Astrocyte (in vitro differentiated cells and primary cell): ENCODE measurements around the gene KCNK6. TPM values are rescaled to one million over a fixed set of nuclear protein-coding genes. Genes with fewer than 3 reads are reported as not detected.

Experiments
- DNase-seq: peaks from one replicate; pipeline ENCODE4 v3.0.0-alpha.2; 2010; ENCODE audit warnings: low read depth
- FAIRE-seq: peaks from 2 replicates; lab custom pipeline; 2011; peaks lifted over from hg19 to GRCh38; lab: Jason Lieb, UNC
- H2AFZ ChIP-seq: 2 replicates; pipeline ENCODE4 v1.6.0; 2012; ENCODE audit warnings: low read depth, low read length, inconsistent platforms
- H3K27ac ChIP-seq: 2 replicates; pipeline ENCODE4 v1.5.1; 2011; ENCODE audit warnings: low read depth, low read length, inconsistent platforms
- H3K27me3 ChIP-seq: 2 replicates; pipeline ENCODE4 v1.6.0; 2011; ENCODE audit warnings: low read length, inconsistent platforms; ENCODE audit not compliant: insufficient read depth
- H3K36me3 ChIP-seq: 2 replicates; pipeline ENCODE4 v1.5.1; 2011; ENCODE audit warnings: low read length, inconsistent platforms; ENCODE audit not compliant: insufficient read depth
- H3K4me1 ChIP-seq: 2 replicates; pipeline ENCODE4 v1.5.1; 2011; ENCODE audit warnings: low read length, inconsistent platforms; ENCODE audit not compliant: insufficient read depth
- H3K4me2 ChIP-seq: 2 replicates; pipeline ENCODE4 v1.6.0; 2012; ENCODE audit warnings: low read length, inconsistent platforms
- H3K4me3 ChIP-seq: 2 replicates; pipeline ENCODE4 v1.5.1; 2011; ENCODE audit warnings: low read depth, mild to moderate bottlenecking, low read length, inconsistent platforms; ENCODE audit not compliant: insufficient read depth
- H3K79me2 ChIP-seq: 2 replicates; pipeline ENCODE4 v1.6.0; 2012; ENCODE audit warnings: mild to moderate bottlenecking, low read length, inconsistent platforms; ENCODE audit not compliant: insufficient read depth
- H3K9ac ChIP-seq: 2 replicates; pipeline ENCODE4 v1.6.0; 2012; ENCODE audit warnings: mild to moderate bottlenecking, low read length, inconsistent platforms
- H3K9me3 ChIP-seq: 2 replicates; pipeline ENCODE4 v1.5.1; 2012; ENCODE audit warnings: low read depth, mild to moderate bottlenecking, low read length, inconsistent platforms; ENCODE audit not compliant: insufficient read depth
- H4K20me1 ChIP-seq: 2 replicates; pipeline ENCODE4 v1.6.0; 2012; ENCODE audit warnings: low read length, inconsistent platforms; ENCODE audit not compliant: insufficient read depth
- H3K27ac Mint-ChIP-seq: one replicate; pipeline ENCODE4 v1.8.0; 2021; ENCODE audit warnings: mild to moderate bottlenecking, mixed read lengths; ENCODE audit not compliant: unreplicated experiment
- H3K27me3 Mint-ChIP-seq: one replicate; pipeline ENCODE4 v1.8.0; 2021; ENCODE audit warnings: low read depth, mixed read lengths; ENCODE audit not compliant: unreplicated experiment
- H3K36me3 Mint-ChIP-seq: one replicate; pipeline ENCODE4 v1.8.0; 2021; ENCODE audit warnings: low read depth, mixed read lengths; ENCODE audit not compliant: unreplicated experiment
- H3K4me1 Mint-ChIP-seq: one replicate; pipeline ENCODE4 v1.8.0; 2021; ENCODE audit warnings: low read depth, mixed read lengths; ENCODE audit not compliant: unreplicated experiment
- H3K4me3 Mint-ChIP-seq: one replicate; pipeline ENCODE4 v1.8.0; 2021; ENCODE audit warnings: mild to moderate bottlenecking, moderate library complexity, mixed read lengths; ENCODE audit not compliant: unreplicated experiment
- H3K9me3 Mint-ChIP-seq: one replicate; pipeline ENCODE4 v1.8.0; 2021; ENCODE audit warnings: mild to moderate bottlenecking, mixed read lengths; ENCODE audit not compliant: unreplicated experiment
- CTCF ChIP-seq: IDR thresholded peaks from 2 replicates; pipeline ENCODE4 v1.5.1; 2011; ENCODE audit warnings: low read depth, mild to moderate bottlenecking, inconsistent platforms, low read length, moderate library complexity; ENCODE audit not compliant: insufficient read depth
- EZH2 ChIP-seq: IDR thresholded peaks from 2 replicates; pipeline ENCODE4 v1.6.1; 2012; ENCODE audit warnings: mild to moderate bottlenecking, low read length, inconsistent platforms; ENCODE audit not compliant: insufficient read depth
- total RNA-seq: library from RNA; stranded (reverse); gene quantifications from 2 replicates; pipeline ENCODE4 v1.2.1, GENCODE V29; 2021

The KCNK6 gene
- total RNA-seq, 1 donor from 2014 or later = 8.6 TPM

GRCh38 chr19:38369584-38369983 is 49.9 kb downstream of the KCNK6 start:
- Mint-ChIP-seq H3K9me3 (peaks cover 2% of the 10 kb centered on the region), H3K36me3 (no peaks in the 10 kb centered on the region), H3K4me1 (no peaks in the 10 kb centered on the region), H3K27me3 (peaks cover 29% of the 10 kb centered on the region), H3K27ac (no peak overlapping the region), H3K4me3 (no peak overlapping the region)
- peaks cover 3% of the 10 kb centered on the region for H3K27me3 ChIP-seq
- no peaks in the 10 kb centered on the region for H3K79me2 ChIP-seq
- no peak overlapping the region for H2AFZ ChIP-seq
- H3K4me2 ChIP-seq = no peak overlapping the region
- no peak overlapping the region for H3K9ac ChIP-seq
- FAIRE-seq (no peak), DNase-seq (no peak)
- H4K20me1 ChIP-seq = no peaks in the 10 kb centered on the region
- TF ChIP-seq EZH2 = no peak
- no peak for TF ChIP-seq CTCF
- no peak overlapping the region for H3K27ac ChIP-seq
- H3K9me3 ChIP-seq = no peaks in the 10 kb centered on the region
- H3K4me3 ChIP-seq = no peak overlapping the region
- no peaks in the 10 kb centered on the region for H3K36me3 ChIP-seq
- no peaks in the 10 kb centered on the region for H3K4me1 ChIP-seq

- Mint-ChIP-seq H3K4me3 (no peak overlapping the region), H3K27ac (no peak overlapping the region), H3K9me3 (peaks cover 2% of the 10 kb centered on the region), H3K36me3 (no peaks in the 10 kb centered on the region), H3K27me3 (peaks cover 29% of the 10 kb centered on the region), H3K4me1 (no peaks in the 10 kb centered on the region)
- Histone ChIP-seq H3K27me3 (peaks cover 3% of the 10 kb centered on the region), H3K36me3 (no peaks in the 10 kb centered on the region), H3K4me1 (no peaks in the 10 kb centered on the region), H3K79me2 (peaks cover 7% of the 10 kb centered on the region), H3K9me3 (no peaks in the 10 kb centered on the region), H3K9ac (no peak overlapping the region), H3K4me2 (no peak overlapping the region), H2AFZ (no peak overlapping the region), H3K27ac (no peak overlapping the region), H4K20me1 (peaks cover 2% of the 10 kb centered on the region), H3K4me3 (no peak overlapping the region)
- DNase-seq = no peak
- TF ChIP-seq EZH2 (no peak), CTCF (no peak)
- FAIRE-seq = no peak
These were observed 50.7 kb downstream of the KCNK6 start for GRCh38 chr19:38370299-38370698.

GRCh38 chr19:38371081-38371480 is 51.4 kb downstream of the KCNK6 start:
- Histone ChIP-seq H3K27me3 (peaks cover 3% of the 10 kb centered on the region), H3K27ac (no peak overlapping the region), H3K79me2 (peaks cover 14% of the 10 kb centered on the region), H3K9me3 (no peaks in the 10 kb centered on the region), H3K4me3 (no peak overlapping the region), H2AFZ (no peak overlapping the region), H3K9ac (no peak overlapping the region), H3K4me1 (peaks cover 6% of the 10 kb centered on the region), H3K36me3 (no peaks in the 10 kb centered on the region), H3K4me2 (no peak overlapping the region), H4K20me1 (peaks cover 10% of the 10 kb centered on the region)
- Mint-ChIP-seq H3K4me3 (no peak overlapping the region), H3K27ac (no peak overlapping the region), H3K27me3 (peaks cover 27% of the 10 kb centered on the region), H3K9me3 (peaks cover 2% of the 10 kb centered on the region), H3K36me3 (no peaks in the 10 kb centered on the region), H3K4me1 (peaks cover 1% of the 10 kb centered on the region)
- FAIRE-seq = no peak
- no peak for TF ChIP-seq EZH2
- no peak for TF ChIP-seq CTCF
- DNase-seq = no peak
